Measurements from ENCODE around the gene PSMC3. TPM values are rescaled to one million over a fixed set of nuclear protein-coding genes. Genes with fewer than 3 reads are reported as not detected.

PSMC3 gene
- total and polyA plus RNA-seq, 9 of the 15 experiments (the other 6 are each of a cell fraction or from before 2014, with no cell fraction given): 44.3 to 324 (median 240) TPM

DNA sequence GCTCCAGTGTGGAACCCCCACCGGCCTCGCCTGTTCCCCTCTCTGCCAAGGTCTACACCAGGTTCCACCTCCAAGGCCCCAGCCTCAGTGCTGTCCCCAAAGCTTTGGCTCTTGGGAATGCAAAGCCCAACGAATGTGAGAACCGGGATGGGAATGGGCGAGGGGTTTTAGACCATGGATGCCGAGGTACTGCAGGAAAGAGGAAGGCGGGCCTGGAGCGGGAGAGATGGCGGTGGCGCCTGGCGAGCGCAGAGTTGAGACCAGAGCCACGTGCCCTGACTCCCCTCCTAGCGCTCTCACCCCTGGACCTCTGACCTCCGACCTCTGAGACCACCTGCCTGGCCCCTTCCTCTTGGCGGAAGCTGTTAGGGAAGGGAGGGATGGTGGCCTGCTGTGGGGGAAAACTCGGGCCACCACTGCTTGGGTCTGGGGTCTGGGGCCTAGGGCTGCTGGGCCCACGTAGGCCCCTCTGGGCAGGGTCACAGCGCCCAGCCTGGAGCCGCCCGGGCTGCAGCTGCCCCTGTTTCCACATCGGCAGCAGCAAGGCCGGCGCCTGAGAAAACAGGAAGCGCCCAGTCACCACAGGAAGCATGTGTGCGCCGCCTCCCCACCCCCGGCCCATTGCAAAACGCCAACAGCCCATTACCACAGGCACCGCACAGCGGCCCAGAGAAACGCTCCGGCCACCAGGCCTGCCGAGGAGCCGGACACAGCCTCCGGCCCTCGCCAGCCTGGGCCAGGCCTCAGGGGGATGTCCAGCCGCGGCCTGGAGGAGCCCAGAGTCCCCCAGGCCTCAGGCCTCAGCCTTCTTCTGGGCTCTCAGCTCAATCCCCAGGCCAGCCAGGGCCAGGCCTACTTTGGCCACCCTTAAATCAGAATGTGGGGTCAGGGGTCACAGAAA, 31.7 kb downstream of the PSMC3 start (continued):
- TF ChIP-seq, protein P1, sequence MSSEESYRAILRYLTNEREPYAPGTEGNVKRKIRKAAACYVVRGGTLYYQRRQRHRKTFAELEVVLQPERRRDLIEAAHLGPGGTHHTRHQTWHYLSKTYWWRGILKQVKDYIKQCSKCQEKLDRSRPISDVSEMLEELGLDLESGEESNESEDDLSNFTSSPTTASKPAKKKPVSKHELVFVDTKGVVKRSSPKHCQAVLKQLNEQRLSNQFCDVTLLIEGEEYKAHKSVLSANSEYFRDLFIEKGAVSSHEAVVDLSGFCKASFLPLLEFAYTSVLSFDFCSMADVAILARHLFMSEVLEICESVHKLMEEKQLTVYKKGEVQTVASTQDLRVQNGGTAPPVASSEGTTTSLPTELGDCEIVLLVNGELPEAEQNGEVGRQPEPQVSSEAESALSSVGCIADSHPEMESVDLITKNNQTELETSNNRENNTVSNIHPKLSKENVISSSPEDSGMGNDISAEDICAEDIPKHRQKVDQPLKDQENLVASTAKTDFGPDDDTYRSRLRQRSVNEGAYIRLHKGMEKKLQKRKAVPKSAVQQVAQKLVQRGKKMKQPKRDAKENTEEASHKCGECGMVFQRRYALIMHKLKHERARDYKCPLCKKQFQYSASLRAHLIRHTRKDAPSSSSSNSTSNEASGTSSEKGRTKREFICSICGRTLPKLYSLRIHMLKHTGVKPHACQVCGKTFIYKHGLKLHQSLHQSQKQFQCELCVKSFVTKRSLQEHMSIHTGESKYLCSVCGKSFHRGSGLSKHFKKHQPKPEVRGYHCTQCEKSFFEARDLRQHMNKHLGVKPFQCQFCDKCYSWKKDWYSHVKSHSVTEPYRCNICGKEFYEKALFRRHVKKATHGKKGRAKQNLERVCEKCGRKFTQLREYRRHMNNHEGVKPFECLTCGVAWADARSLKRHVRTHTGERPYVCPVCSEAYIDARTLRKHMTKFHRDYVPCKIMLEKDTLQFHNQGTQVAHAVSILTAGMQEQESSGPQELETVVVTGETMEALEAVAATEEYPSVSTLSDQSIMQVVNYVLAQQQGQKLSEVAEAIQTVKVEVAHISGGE (CRISPR knock-in tag; IDR thresholded peaks at IDR 0.05): peak in 2 of 3 experiments; percentile 13 to 91; a peak in 2 of 6 replicates
- TF ChIP-seq ZBTB2 (IDR thresholded peaks at IDR 0.05): 0 out of 2 replicates have a peak, but pooled peaks have one; percentile 19
- TF ChIP-seq VEZF1 (CRISPR knock-in tag; IDR thresholded peaks at IDR 0.05): peak; percentile 8
- TF ChIP-seq NR2C1 (IDR thresholded peaks at IDR 0.05): peak; percentile 87
- TF ChIP-seq NR2C1 (tag; IDR thresholded peaks at IDR 0.05): peak; percentile 83
- peak; percentile 50; the same call in 1 of the 2 replicates for TF ChIP-seq ESRRA (IDR thresholded peaks at IDR 0.05; ENCODE audit: borderline replicate concordance, low read depth)
- peak; percentile 44 to 46 for TF ChIP-seq E2F6 (IDR thresholded peaks at IDR 0.05; ENCODE audit: borderline replicate concordance in 1 of 2, extremely low read depth in 1 of 2, insufficient read depth in 1 of 2, insufficient read length in 1 of 2, low read depth in 1 of 2, low read length in 1 of 2, poor library complexity in 1 of 2, severe bottlenecking in 1 of 2)
- TF ChIP-seq LEF1 (IDR thresholded peaks at IDR 0.05): peak; percentile 50; the same call in 1 of the 2 replicates
- TF ChIP-seq ZBTB17 (CRISPR knock-in tag; IDR thresholded peaks at IDR 0.05): peak; percentile 73; the same call in 1 of the 2 replicates
- no peak for TF ChIP-seq ZEB2 (IDR thresholded peaks at IDR 0.05)
- 0 out of 2 replicates have a peak, but pooled peaks have one; percentile 61 for TF ChIP-seq CBX1 (IDR thresholded peaks at IDR 0.05; ENCODE audit: low read depth)
- TF ChIP-seq JUND (IDR thresholded peaks at IDR 0.05; ENCODE audit: borderline replicate concordance, low read depth, low read length): peak; percentile 38; the same call in 1 of the 2 replicates
- TF ChIP-seq JUND (tag; IDR thresholded peaks at IDR 0.05; ENCODE audit: borderline replicate concordance, low read depth, low read length): no peak; the same call in 2 of the 3 replicates
- peak; percentile 4 for TF ChIP-seq PHF20 (IDR thresholded peaks at IDR 0.05; ENCODE audit: partially characterized antibody)
- TF ChIP-seq CREB1 (IDR thresholded peaks at IDR 0.05): no peak
- TF ChIP-seq CREB1 (CRISPR knock-in tag; IDR thresholded peaks at IDR 0.05): 0 out of 2 replicates have a peak, but pooled peaks have one; percentile 32
- peak; percentile 69; the same call in 1 of the 2 replicates for TF ChIP-seq ZNF197 (CRISPR knock-in tag; IDR thresholded peaks at IDR 0.05; ENCODE audit: low read depth)
- no peak for TF ChIP-seq FOXM1 (IDR thresholded peaks at IDR 0.05; ENCODE audit: low read depth)
- 0 out of 2 replicates have a peak, but pooled peaks have one; percentile 47 for TF ChIP-seq FOXM1 (CRISPR knock-in tag; IDR thresholded peaks at IDR 0.05; ENCODE audit: low read depth)
